GM18909 (cell line): ENCODE data around the gene CPM.
"Not testable (repeated sequence)": the region's sequence is repeated elsewhere in the genome, so short reads cannot be mapped to it uniquely, and the experiment has no call there.

Source experiments
- ATAC-seq: cut with Tn5 transposase; IDR thresholded peaks from one replicate; pipeline ENCODE4 v1.9.1; 2021; ENCODE audit warnings: mild to moderate bottlenecking; ENCODE audit not compliant: unreplicated experiment, poor library complexity

CPM gene

GRCh38 chr12:68833508-68833907 is 99.5 kb downstream of the CPM start:
- ATAC-seq: no peak

DNA sequence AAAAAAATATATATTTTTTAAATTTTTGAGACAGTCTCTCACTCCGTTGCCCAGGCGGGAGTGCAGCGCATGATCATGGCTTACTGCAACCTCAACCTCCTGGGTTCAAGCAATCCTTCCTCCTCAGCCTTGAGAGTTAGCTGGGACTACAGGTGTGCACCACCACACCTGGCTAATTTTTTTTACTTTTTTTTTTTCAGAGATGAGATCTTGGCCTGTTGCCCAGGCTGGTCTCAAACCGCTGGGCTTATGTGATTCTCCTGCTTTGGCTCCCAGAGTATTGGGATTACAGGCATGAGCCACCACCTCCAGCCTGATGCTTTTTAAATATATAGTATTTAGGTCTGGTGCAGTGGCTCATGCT is 100.5 kb downstream of the CPM start:
- ATAC-seq: no peak

GRCh38 chr12:68831751-68832503 is 101.0 kb downstream of the CPM start:
- ATAC-seq: no peak

DNA sequence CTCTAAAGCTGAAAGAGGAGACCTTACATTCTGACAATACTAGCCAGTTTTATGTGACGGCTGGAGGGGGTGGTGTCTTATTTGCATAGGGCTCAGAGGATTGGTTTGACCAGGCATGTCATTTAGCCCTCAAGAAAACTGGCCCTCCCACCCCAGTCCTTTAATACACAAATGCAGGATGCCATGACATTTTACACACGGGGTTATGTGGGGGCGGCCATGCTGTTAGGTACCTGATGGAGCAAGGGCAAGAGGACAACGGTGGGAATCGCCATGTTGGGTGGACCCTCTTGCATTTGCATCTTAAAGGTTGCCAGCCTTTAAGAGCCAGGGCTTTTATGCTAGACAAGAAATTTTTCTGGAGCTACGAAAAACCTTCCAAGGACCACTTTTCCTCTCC is 101.7 kb downstream of the CPM start:
- no peak for ATAC-seq

- ATAC-seq: no peak
These were observed 104.3 kb downstream of the CPM start for GRCh38 chr12:68828672-68829068.

GRCh38 chr12:68827895-68828671 is 104.9 kb downstream of the CPM start:
- ATAC-seq: no peak

GRCh38 chr12:68825569-68826217 is 107.3 kb downstream of the CPM start:
- no peak for ATAC-seq

- no peak for ATAC-seq
These were observed 108.2 kb downstream of the CPM start for GRCh38 chr12:68824597-68825250.

DNA sequence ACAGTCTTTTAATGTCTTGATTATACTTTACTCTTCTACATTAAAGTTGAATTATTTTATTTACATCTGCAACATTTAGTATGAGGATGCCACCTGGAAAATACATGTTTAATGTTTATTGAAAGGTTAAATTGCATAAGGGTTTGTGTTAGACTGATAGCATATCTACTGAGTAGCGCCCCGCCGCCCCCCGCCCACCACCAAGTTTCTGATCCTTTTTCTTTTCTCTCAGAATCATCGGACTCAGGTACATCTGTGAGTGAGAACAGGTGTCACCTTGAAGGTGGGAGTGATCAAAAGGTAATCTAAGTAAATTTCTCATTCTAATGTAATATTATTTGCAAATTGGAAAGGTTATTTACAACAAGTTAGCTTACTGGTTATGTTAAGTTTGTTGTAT is 108.8 kb downstream of the CPM start:
- ATAC-seq: no peak

GRCh38 chr12:68823696-68824095 is 109.3 kb downstream of the CPM start:
- ATAC-seq: no peak

DNA sequence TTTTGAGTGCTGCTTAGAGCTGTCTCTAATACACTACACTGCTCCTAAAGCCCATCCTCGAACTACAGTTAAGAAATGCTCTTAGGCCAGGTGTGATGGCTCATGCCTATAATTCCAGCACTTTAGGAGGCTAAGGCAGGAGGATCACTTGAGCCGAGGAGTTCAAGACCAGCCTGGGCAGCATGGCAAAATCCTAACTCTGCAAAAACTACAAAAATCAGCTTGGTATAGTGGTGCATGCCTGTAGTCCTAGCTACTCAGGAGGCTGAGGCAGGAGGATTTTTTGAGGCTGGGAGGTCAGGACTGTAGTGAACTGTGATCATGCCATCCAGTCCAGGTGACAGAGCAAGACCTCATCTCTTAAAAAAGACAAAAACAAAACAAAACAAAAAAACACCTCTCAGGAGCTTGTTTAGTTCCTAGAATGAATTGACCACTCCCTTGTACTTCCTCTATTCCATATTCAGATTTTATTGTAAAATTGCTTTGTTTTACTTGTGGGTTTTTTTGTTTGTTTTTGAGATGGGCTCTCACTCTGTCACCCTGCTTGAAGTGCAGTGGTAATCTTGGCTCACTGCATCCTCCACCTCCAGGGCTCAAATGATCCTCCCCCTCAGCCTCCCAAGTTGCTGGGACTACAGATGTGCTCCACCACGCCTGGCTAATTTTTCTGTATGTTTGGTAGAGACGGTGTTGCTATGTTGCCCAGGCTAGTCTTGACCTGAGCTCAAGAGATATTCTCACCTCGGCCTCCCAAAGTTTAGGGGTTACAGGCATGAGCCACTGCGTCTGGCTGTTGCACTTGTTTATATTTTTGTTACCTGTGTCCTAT is 111.4 kb downstream of the CPM start:
- ATAC-seq: no peak

DNA sequence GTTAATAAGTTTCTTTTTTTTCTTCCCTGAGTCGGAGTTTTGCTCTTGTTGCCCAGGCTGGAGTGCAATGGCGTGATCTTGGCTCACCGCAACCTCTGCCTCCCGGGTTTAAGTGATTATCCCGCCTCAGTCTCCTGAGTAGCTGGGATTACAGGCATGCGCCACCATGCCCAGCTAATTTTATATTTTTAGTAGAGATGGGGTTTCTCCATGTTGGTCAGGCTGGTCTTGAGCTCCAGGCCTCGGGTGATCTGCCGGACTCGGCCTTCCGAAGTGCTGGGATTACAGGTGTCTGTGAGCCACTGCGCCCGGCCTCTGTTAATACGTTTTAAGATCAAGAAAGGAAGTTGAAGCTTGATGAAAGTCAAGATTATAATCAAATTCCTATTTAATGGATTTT is 113.5 kb downstream of the CPM start:
- ATAC-seq: not testable (repeated sequence)

DNA sequence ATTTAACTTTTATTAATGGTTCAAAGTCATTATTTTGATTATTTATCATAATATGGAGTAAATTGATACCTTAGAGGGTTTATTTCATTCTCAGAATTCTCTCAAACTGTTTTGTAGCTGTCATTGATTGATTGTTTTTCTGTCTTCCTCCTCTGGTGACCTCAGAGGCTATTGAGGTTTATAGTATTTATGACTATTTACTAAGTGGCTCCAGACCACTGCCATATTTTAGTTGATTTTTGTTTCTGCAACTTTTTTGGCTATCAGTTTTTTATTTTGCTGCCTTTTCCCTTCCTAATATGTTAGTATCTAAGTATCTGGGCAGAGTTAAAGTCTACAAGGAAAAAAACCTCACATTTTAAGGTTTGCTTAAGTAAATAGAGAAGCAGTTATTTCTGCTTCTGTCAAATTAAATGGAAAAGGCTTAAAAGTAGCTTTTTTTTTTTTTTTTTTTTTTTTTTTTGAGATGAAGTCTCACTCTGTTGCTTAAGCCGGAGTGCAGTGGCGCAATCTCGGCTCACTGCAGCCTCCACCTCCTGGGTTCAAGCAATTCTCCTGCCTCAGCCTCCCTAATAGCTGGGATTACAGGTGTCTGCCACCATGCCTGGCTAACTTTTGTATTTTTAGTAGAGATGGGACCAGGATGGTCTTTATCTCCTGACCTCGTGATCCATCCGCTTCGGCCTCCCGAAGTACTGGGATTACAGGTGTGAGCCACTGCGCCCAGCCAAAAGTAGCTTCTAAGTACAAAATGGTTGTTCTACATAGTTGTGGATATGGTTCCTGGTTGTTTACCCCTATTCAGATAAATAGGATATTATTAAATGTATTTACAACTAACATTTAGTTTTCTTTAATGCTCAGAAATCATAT is 116.8 kb downstream of the CPM start:
- no peak for ATAC-seq

DNA sequence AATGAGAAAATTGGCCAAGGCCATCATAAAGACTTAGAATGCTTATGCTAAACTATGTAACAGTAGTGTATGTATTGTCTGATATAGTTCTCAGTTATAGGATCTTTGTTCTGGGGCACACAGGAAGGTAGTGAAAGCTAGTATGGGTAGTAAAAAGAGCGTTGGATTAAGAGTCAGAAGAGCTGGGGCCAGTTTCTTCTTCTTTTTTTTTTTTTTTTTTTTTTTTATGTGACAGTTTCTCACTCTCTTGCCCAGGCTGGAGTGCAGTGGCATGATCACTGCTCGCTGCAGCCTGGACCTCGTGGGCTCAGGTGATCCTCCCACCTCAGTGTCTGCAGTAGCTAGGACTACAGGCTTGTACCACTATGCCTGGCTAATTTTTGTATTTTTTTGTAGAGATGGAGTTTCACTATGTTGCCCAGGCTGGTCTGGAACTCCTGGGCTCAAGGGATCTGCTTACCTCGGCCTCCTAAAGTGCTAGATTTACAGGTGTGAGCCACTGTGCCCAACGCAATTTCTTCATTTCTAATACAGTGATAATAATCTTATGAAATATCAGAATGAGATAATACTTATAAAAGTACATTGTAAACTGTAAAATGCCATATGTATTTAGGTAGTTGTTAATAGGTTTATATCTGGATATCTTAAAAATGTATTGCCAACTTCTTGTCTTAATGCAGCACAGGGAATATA is 117.6 kb downstream of the CPM start:
- no peak for ATAC-seq

GRCh38 chr12:68814490-68815231 is 118.3 kb downstream of the CPM start:
- no peak for ATAC-seq

GRCh38 chr12:68813242-68813593 is 119.8 kb downstream of the CPM start:
- no peak for ATAC-seq

- no peak for ATAC-seq
These were observed 120.3 kb downstream of the CPM start for GRCh38 chr12:68812553-68813241.
